Measurements from ENCODE around the gene CDH20.

- TF ChIP-seq TCF7L2 (IDR thresholded peaks at IDR 0.05; ENCODE audit: low read depth, low read length), result no peak
- TF ChIP-seq CTCF (IDR thresholded peaks at IDR 0.05), result no peak
Measured at GRCh38 chr18:61471541-61471940, 138.3 kb downstream of the CDH20 start.

All from Panc1 (cell line).